Measurements from ENCODE around the gene CBARP.

DNA sequence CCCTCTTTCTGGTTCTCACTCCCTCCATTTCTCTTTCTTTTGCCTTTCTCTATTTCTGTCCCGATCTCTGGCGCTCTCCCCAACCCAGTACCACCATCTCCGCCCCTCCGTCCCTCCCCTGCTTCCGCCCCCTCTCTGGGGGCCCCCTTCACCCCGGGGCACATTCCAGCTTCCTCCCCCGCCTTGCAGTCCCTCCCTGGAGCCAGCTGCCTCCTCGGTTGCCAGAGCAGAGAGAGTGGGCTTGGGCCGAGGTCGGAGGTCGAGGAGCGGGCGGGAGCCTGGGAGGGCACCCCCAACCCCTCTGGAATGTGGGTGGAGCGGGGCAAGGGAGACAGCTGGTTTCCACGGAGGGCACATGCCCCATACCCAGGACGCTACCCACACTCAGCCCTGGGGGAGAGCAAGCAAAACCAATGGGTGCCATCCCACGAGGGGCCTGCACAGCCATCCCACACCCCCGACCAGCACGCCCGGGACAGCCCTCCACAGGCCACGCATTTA lies 24.9 kb upstream of the CBARP start:
- TF ChIP-seq CTCF (IDR thresholded peaks at IDR 0.05 in 2 of 3, conservative IDR thresholded peaks at IDR 0.05 in 1 of 3; ENCODE audit: insufficient read depth in 2 of 3, low read depth in 1 of 3, low read length in 3 of 3): no peak
- no peak for TF ChIP-seq ZKSCAN1 (IDR thresholded peaks at IDR 0.05; ENCODE audit: low read depth, low read length)
- no peak for TF ChIP-seq MAFF (IDR thresholded peaks at IDR 0.05; ENCODE audit: low read length)
- no peak for TF ChIP-seq ZNF551 (CRISPR knock-in tag; IDR thresholded peaks at IDR 0.05)
- no peak for TF ChIP-seq YY1 (IDR thresholded peaks at IDR 0.05; ENCODE audit: borderline replicate concordance in 1 of 3, control insufficient read depth in 1 of 3, extremely low read depth in 1 of 3, insufficient read depth in 3 of 3, insufficient read length in 1 of 3, insufficient replicate concordance in 2 of 3, low read depth in 1 of 3, low read length in 2 of 3)
- TF ChIP-seq ZNF212 (CRISPR knock-in tag; IDR thresholded peaks at IDR 0.05): no peak
- no peak for TF ChIP-seq GTF3C2 (IDR thresholded peaks at IDR 0.05; ENCODE audit: borderline replicate concordance, extremely low read depth, insufficient read length)
- no peak for TF ChIP-seq DACH1 (IDR thresholded peaks at IDR 0.05; ENCODE audit: partially characterized antibody)
- TF ChIP-seq PBX2 (CRISPR knock-in tag; IDR thresholded peaks at IDR 0.05; ENCODE audit: low read depth): no peak
- TF ChIP-seq PBX2 (tag; conservative IDR thresholded peaks at IDR 0.05; ENCODE audit: low read depth): no peak
- TF ChIP-seq RFX5 (IDR thresholded peaks at IDR 0.05; ENCODE audit: low read depth, low read length): no peak
- no peak for TF ChIP-seq POLR2AphosphoS5 (IDR thresholded peaks at IDR 0.05; ENCODE audit: control insufficient read depth, insufficient read depth, low read depth, low read length)

Measured in K562 (cell line).